Measurements from ENCODE around the gene CGB7. TPM values are rescaled to one million over a fixed set of nuclear protein-coding genes. Genes with fewer than 3 reads are reported as not detected.
A peak's percentile ranks its signal among the peaks of the same experiment; 100 is the strongest.

The CGB7 gene
- total RNA-seq, 3 donors from 2014 or later (not counting 1 experiment from before 2014, with no cell fraction given) = not detected

DNA sequence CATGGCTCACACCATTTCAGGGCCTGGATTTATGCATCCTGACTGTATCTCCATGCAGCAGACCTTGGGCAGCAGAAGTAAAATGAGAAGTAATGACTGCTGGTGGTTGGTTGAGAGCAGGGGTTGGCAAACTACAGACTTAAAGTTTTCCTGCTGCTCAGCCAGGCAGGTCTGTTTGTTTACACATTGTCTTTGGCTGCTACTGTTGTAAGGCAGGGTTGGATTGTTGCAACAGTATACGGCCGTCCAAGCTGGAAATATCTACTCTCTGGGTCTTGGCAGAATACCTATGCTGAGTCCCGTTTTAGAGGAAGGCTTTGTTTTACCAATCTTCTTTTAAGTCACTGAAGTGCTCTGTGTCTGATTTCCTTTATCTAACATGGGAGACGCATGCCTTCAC, 41.2 kb upstream of the CGB7 start:
- H3K36me3 ChIP-seq (ENCODE audit: control insufficient read depth, insufficient read depth, low read length) = peaks cover 61% of the 10 kb centered on the region
- no peaks in the 10 kb centered on the region for H3K27me3 Mint-ChIP-seq (ENCODE audit: low read depth in 2 of 2)
- no peaks in the 10 kb centered on the region for H3K36me3 Mint-ChIP-seq
- no peak overlapping the region for H3K4me3 Mint-ChIP-seq
- H3K9me3 ChIP-seq (ENCODE audit: control insufficient read depth, insufficient read depth, low read length) = no peaks in the 10 kb centered on the region
- intact Hi-C loops (cut with micrococcal nuclease) = no loop called here
- H3K4me1 Mint-ChIP-seq = peaks cover 0 to 16% of the 10 kb centered on the region in 2 donors
- no peak overlapping the region for H3K27ac Mint-ChIP-seq
- H3K27me3 ChIP-seq (ENCODE audit: control insufficient read depth, insufficient read depth, low read length) = no peaks in the 10 kb centered on the region
- no peaks in the 10 kb centered on the region for H3K9me3 Mint-ChIP-seq
- no peak for DNase-seq
- ATAC-seq = no peak
- H3K4me3 ChIP-seq (ENCODE audit: low read length) = no peak overlapping the region
- TF ChIP-seq, protein P1, sequence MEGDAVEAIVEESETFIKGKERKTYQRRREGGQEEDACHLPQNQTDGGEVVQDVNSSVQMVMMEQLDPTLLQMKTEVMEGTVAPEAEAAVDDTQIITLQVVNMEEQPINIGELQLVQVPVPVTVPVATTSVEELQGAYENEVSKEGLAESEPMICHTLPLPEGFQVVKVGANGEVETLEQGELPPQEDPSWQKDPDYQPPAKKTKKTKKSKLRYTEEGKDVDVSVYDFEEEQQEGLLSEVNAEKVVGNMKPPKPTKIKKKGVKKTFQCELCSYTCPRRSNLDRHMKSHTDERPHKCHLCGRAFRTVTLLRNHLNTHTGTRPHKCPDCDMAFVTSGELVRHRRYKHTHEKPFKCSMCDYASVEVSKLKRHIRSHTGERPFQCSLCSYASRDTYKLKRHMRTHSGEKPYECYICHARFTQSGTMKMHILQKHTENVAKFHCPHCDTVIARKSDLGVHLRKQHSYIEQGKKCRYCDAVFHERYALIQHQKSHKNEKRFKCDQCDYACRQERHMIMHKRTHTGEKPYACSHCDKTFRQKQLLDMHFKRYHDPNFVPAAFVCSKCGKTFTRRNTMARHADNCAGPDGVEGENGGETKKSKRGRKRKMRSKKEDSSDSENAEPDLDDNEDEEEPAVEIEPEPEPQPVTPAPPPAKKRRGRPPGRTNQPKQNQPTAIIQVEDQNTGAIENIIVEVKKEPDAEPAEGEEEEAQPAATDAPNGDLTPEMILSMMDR (IDR thresholded peaks at IDR 0.05) = no peak
- 98% methylated on average over 4 of the region's 4 CpGs for WGBS (ENCODE audit: insufficient coverage)
- no peak overlapping the region for H3K27ac ChIP-seq (ENCODE audit: low read length)
- no peaks in the 10 kb centered on the region for H3K4me1 ChIP-seq (ENCODE audit: control insufficient read depth, insufficient read depth, low read length)

GRCh38 chr19:49097453-49098288, 40.1 kb upstream of the CGB7 start:
- Histone ChIP-seq H3K36me3 (ENCODE audit: control insufficient read depth, insufficient read depth, low read length) (peaks cover 55% of the 10 kb centered on the region), H3K4me3 (ENCODE audit: low read length) (no peak overlapping the region), H3K4me1 (ENCODE audit: control insufficient read depth, insufficient read depth, low read length) (no peaks in the 10 kb centered on the region), H3K9me3 (ENCODE audit: control insufficient read depth, insufficient read depth, low read length) (no peaks in the 10 kb centered on the region), H3K27ac (ENCODE audit: low read length) (no peak overlapping the region), H3K27me3 (ENCODE audit: control insufficient read depth, insufficient read depth, low read length) (no peaks in the 10 kb centered on the region)
- Mint-ChIP-seq H3K27ac (no peak overlapping the region), H3K4me1 (peaks cover 0 to 16% of the 10 kb centered on the region in 2 donors), H3K36me3 (no peaks in the 10 kb centered on the region), H3K27me3 (ENCODE audit: low read depth in 2 of 2) (no peaks in the 10 kb centered on the region), H3K4me3 (no peak overlapping the region), H3K9me3 (no peaks in the 10 kb centered on the region)
- WGBS (ENCODE audit: insufficient coverage) = 71% methylated on average over 8 of the region's 8 CpGs
- TF ChIP-seq, protein P1 (IDR thresholded peaks at IDR 0.05) = peak; percentile 96
- DNase-seq (peak; percentile 67 to 88), ATAC-seq (peak; percentile 94 to 98 (median 95))
- intact Hi-C loops (cut with micrococcal nuclease) = loop anchor here (1.0 to 2.0 kb wide), 3 partner anchors 48 to 111 kb away; no protein-coding TSS in a partner anchor

DNA sequence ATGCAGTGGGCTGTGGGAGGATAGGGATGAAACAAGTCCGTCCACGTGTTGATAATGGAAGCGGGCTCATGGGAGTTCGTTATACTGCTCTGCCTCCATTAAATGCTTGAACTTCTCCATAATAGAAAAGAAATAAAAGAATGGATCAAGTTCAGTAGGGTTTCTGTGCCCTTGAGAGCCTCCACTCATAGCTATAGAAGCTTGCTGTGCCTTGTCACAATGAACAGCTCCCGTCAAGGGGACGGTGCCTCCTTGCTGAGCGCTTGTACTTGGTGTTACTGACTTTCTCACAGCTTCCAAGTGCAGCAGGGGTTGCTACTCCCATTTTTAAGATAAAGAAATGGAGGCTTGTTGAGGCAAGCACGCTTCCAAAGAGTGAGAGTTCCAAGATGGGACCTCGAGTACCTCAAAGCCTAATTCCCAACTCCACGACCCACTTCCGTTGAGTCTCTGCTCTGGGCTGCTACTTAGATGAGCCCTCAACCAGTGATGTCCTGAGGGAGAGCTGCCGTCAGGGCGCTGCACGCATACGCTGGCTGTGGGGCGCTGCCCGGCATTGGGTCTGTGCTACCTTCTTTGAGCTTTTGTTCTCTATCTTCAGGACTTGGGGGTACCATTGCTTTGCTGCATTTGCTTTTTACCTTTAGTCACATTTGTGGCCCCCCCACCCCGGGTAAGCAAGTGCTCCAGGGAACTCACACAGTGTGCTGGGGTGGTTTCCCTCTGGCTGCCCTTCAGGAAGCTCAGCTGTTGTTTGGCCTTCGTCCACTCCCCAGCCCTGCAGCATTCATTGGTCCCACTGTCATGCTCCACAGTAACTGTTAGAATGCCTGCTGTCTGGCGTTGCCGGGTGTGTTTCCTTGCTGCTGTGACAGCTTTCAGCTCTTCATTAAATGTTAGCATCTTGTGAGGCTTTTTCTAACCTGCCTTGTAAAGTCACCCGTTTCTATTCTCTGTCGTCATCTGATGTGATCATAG, 37.2 kb upstream of the CGB7 start:
- Mint-ChIP-seq H3K9me3 (no peaks in the 10 kb centered on the region), H3K4me3 (no peak overlapping the region), H3K36me3 (no peaks in the 10 kb centered on the region), H3K4me1 (peaks cover 0 to 22% of the 10 kb centered on the region in 2 donors), H3K27me3 (ENCODE audit: low read depth in 2 of 2) (no peaks in the 10 kb centered on the region), H3K27ac (no peak overlapping the region)
- 90% methylated on average over 20 of the region's 23 CpGs for WGBS (ENCODE audit: insufficient coverage)
- intact Hi-C loops (cut with micrococcal nuclease) = no loop called here
- no peaks in the 10 kb centered on the region for H3K9me3 ChIP-seq (ENCODE audit: control insufficient read depth, insufficient read depth, low read length)
- no peaks in the 10 kb centered on the region for H3K4me1 ChIP-seq (ENCODE audit: control insufficient read depth, insufficient read depth, low read length)
- no peaks in the 10 kb centered on the region for H3K27me3 ChIP-seq (ENCODE audit: control insufficient read depth, insufficient read depth, low read length)
- H3K36me3 ChIP-seq (ENCODE audit: control insufficient read depth, insufficient read depth, low read length) = peaks cover 60% of the 10 kb centered on the region
- H3K27ac ChIP-seq (ENCODE audit: low read length) = no peak overlapping the region
- no peak overlapping the region for H3K4me3 ChIP-seq (ENCODE audit: low read length)
- DNase-seq = no peak
- ATAC-seq = no peak
- TF ChIP-seq, protein P1 (IDR thresholded peaks at IDR 0.05) = no peak

All from natural killer cell (primary cell).